ENCODE data around the gene FAM168B. TPM values are rescaled to one million over a fixed set of nuclear protein-coding genes. Genes with fewer than 3 reads are reported as not detected.
A peak's percentile ranks its signal among the peaks of the same experiment; 100 is the strongest.

The FAM168B gene
- polyA plus RNA-seq (2011; rRNA removed) (86.8 and 106 TPM in 2 replicates), polyA plus RNA-seq (2017; fragmentation: RNase III; extraction: RNeasy Plus Mini Kit Qiagen cat#74134 plus additional on column Dnase treatment) (80.9 to 84.0 TPM (median 83.2 TPM) in 3 replicates), polyA minus RNA-seq (2011; rRNA and poly(A)+ RNA removed) (92.2 and 106 TPM in 2 replicates)
- 73.6 and 125 TPM in 2 replicates for polyA plus RNA-seq (2012; cell fraction: cytosol; rRNA removed)
- 135 and 159 TPM in 2 replicates for polyA plus RNA-seq (2012; cell fraction: nucleus; rRNA removed)

- Histone ChIP-seq H3K4me3 (peak within 1 kb of the TSS; percentile 88), H3K9me3 (no peaks in the 10 kb centered on the region), H3K27ac (peak within 1 kb of the TSS; percentile 96 to 99), H3K4me2 (peak within 1 kb of the TSS; percentile 84), H3K4me1 (peaks cover 16% of the 10 kb centered on the region; the same call in 2 of the 3 replicates)
- peak; percentile 92 to 96 for ATAC-seq
- peak; percentile 76 to 91 for DNase-seq (ENCODE audit: low read depth in 1 of 2, low spot score in 1 of 2)
- ChIA-PET POLR2A (interaction anchor here (0.5 to 4.0 kb wide), 8 partner anchors 9 to 751 kb away, joined by 3 to 43 read pairs (median 3); partner anchors contain the start of gene PLEKHB2), CTCF (interaction anchor here (0.9 to 2.1 kb wide), 3 partner anchors 10 to 24 kb away, joined by 3 to 5 read pairs (median 4); partner anchors contain the start of gene PLEKHB2)
- no peak for FAIRE-seq
- WGBS (ENCODE audit: missing lambda C conversion rate), result under 1% methylated on average over 20 of the region's 107 CpGs
- TF ChIP-seq FOSL2 (IDR thresholded peaks at IDR 0.05) (no peak), FOSL2 (CRISPR knock-in tag; IDR thresholded peaks at IDR 0.05) (no peak), POLR2A (IDR thresholded peaks at IDR 0.05; ENCODE audit: low read length) (peak; percentile 69), JUN (IDR thresholded peaks at IDR 0.05) (peak; percentile 87 to 97), FOXS1 (CRISPR knock-in tag; IDR thresholded peaks at IDR 0.05) (no peak), SREBF2 (IDR thresholded peaks at IDR 0.05) (no peak), RAD21 (conservative IDR thresholded peaks at IDR 0.05 in 1 of 2, IDR thresholded peaks at IDR 0.05 in 1 of 2) (no peak; a peak in 1 of 5 replicates), CTCF (IDR thresholded peaks at IDR 0.05) (no peak), CHD4 (IDR thresholded peaks at IDR 0.05; ENCODE audit: borderline replicate concordance) (no peak), BCL3 (IDR thresholded peaks at IDR 0.05) (peak; percentile 96), NPAS2 (CRISPR knock-in tag; IDR thresholded peaks at IDR 0.05; ENCODE audit: borderline replicate concordance) (no peak), MAFK (IDR thresholded peaks at IDR 0.05; ENCODE audit: partially characterized antibody) (no peak), CBX2 (IDR thresholded peaks at IDR 0.05; ENCODE audit: borderline replicate concordance, low read depth) (no peak), NFE2L2 (conservative IDR thresholded peaks at IDR 0.05; ENCODE audit: low read length) (no peak), ZC3H11A (IDR thresholded peaks at IDR 0.05) (no peak), MYC (IDR thresholded peaks at IDR 0.05; ENCODE audit: borderline replicate concordance, low read length) (peak; percentile 69; the same call in 1 of the 2 replicates), HES2 (IDR thresholded peaks at IDR 0.05) (no peak), SMC3 (IDR thresholded peaks at IDR 0.05) (0 out of 3 replicates have a peak, but pooled peaks have one; percentile 7), TP53 (CRISPR knock-in tag; IDR thresholded peaks at IDR 0.05) (0 out of 2 replicates have a peak, but pooled peaks have one; percentile 62), RARB (CRISPR knock-in tag; IDR thresholded peaks at IDR 0.05) (no peak), CHD2 (IDR thresholded peaks at IDR 0.05; ENCODE audit: low read length, partially characterized antibody) (no peak), HEYL (CRISPR knock-in tag; IDR thresholded peaks at IDR 0.05) (no peak), EHF (CRISPR knock-in tag; IDR thresholded peaks at IDR 0.05) (no peak), ZSCAN20 (CRISPR knock-in tag; IDR thresholded peaks at IDR 0.05) (no peak), PHF8 (IDR thresholded peaks at IDR 0.05; ENCODE audit: borderline replicate concordance, low read depth) (peak; percentile 35; the same call in 1 of the 2 replicates), TFCP2L1 (CRISPR knock-in tag; IDR thresholded peaks at IDR 0.05) (no peak), ZFP36 (IDR thresholded peaks at IDR 0.05; ENCODE audit: borderline replicate concordance, partially characterized antibody) (no peak), CBX8 (IDR thresholded peaks at IDR 0.05) (no peak), MAX (IDR thresholded peaks at IDR 0.05) (peak; percentile 61; the same call in 1 of the 2 replicates), POLR2AphosphoS2 (conservative IDR thresholded peaks at IDR 0.05; ENCODE audit: low read length) (no peak), HOXB5 (CRISPR knock-in tag; IDR thresholded peaks at IDR 0.05) (0 out of 2 replicates have a peak, but pooled peaks have one; percentile 43), USF2 (IDR thresholded peaks at IDR 0.05) (peak; percentile 34; the same call in 1 of the 2 replicates), KDM5A (IDR thresholded peaks at IDR 0.05) (no peak), BHLHE40 (IDR thresholded peaks at IDR 0.05; ENCODE audit: low read depth, low read length) (peak; percentile 96), RNF2 (IDR thresholded peaks at IDR 0.05; ENCODE audit: borderline replicate concordance, low read depth) (no peak), ESRRA (IDR thresholded peaks at IDR 0.05; ENCODE audit: borderline replicate concordance, low read length) (no peak)
These were observed at the start of gene FAM168B for GRCh38 chr2:131093006-131093695. FAM168B (minus strand) TSS chr2:131093460; CDS start chr2:131082646, 10,814 bp downstream.

Measured in A549 (cell line).